Adrenal gland (tissue), 5 donors: ENCODE data around the gene NAA40.

Source experiments
- POLR2A ChIP-seq, 2 donors: fragments of 450-650 bp; IDR thresholded peaks; one replicate each; pipeline ENCODE4 v1.6.1; 2017; ENCODE audit warnings: antibody characterized with exemption in 2 of 2, mild to moderate bottlenecking in 2 of 2, moderate library complexity in 1 of 2
- TF ChIP-seq, protein P1 (sequence below), 6 experiments: fragments of 450-650 bp in 4 of 6; fragments of 200-600 bp in 2 of 6; sonication (generic) in 1 of 6; IDR thresholded peaks; 1 replicate in 5 of 6; 2 replicates in 1 of 6; pipeline versions ENCODE4 v1.5.1 to v1.8.0; 2016 to 2021; ENCODE audit warnings: antibody characterized with exemption in 6 of 6, mild to moderate bottlenecking in 2 of 6, moderate library complexity in 1 of 6
- donor health status: DM: no; HTN: no; CAD: no.

DNA sequence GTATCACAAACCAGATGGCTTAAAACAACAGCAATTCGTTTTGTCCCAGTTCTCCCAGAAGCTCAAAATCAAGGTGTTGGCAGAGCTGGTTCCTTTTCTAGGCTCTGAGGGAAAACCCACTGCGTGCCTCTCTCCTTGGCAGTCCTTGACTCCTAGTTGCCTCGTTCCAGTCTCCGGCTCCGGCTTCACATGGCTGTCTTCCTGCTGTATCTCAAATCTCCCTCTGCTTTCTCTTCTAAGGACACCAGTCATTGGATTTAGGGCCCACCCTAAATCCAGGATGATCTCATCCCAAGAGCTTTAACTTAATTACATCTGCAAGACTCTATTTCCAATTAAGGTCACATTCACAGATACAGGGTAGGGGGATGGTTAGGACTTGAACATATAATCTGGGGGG lies 9.2 kb upstream of the NAA40 start:
- TF ChIP-seq, protein P1, sequence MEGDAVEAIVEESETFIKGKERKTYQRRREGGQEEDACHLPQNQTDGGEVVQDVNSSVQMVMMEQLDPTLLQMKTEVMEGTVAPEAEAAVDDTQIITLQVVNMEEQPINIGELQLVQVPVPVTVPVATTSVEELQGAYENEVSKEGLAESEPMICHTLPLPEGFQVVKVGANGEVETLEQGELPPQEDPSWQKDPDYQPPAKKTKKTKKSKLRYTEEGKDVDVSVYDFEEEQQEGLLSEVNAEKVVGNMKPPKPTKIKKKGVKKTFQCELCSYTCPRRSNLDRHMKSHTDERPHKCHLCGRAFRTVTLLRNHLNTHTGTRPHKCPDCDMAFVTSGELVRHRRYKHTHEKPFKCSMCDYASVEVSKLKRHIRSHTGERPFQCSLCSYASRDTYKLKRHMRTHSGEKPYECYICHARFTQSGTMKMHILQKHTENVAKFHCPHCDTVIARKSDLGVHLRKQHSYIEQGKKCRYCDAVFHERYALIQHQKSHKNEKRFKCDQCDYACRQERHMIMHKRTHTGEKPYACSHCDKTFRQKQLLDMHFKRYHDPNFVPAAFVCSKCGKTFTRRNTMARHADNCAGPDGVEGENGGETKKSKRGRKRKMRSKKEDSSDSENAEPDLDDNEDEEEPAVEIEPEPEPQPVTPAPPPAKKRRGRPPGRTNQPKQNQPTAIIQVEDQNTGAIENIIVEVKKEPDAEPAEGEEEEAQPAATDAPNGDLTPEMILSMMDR (IDR thresholded peaks at IDR 0.05): no peak
- TF ChIP-seq POLR2A (IDR thresholded peaks at IDR 0.05): no peak
